HepG2 (cell line): ENCODE measurements around the gene C1QTNF12. TPM values are rescaled to one million over a fixed set of nuclear protein-coding genes. Genes with fewer than 3 reads are reported as not detected.

Source experiments
- AGO2 ChIP-seq: fragments of 200-400 bp; formaldehyde crosslinking; optimal IDR thresholded peaks from 2 replicates; pipeline ENCODE3; 2017; ENCODE audit warnings: mild to moderate bottlenecking, low read depth, low read length, moderate library complexity
- CSRNP1 ChIP-seq: sonication (generic); formaldehyde crosslinking; IDR thresholded peaks from 2 replicates; pipeline ENCODE4 v1.8.1; 2023; ENCODE audit warnings: mild to moderate bottlenecking, missing genetic modification reagents
- HDAC1 ChIP-seq: sonication (generic); formaldehyde crosslinking; IDR thresholded peaks from 2 replicates; pipeline ENCODE4 v1.5.1; 2020; ENCODE audit warnings: mild to moderate bottlenecking, missing genetic modification reagents
- HNRNPL ChIP-seq: fragments of 200-400 bp; formaldehyde crosslinking; IDR thresholded peaks from 2 replicates; pipeline ENCODE4 v1.6.1; 2017; ENCODE audit warnings: mild to moderate bottlenecking, low read depth, low read length
- HNRNPLL ChIP-seq: fragments of 200-400 bp; formaldehyde crosslinking; IDR thresholded peaks from 2 replicates; pipeline ENCODE4 v1.6.1; 2017; ENCODE audit warnings: mild to moderate bottlenecking, low read depth, low read length; ENCODE audit not compliant: poor library complexity, severe bottlenecking
- MYC ChIP-seq: sonication (generic); formaldehyde crosslinking; IDR thresholded peaks from 2 replicates; pipeline ENCODE4 v1.9.0; 2021; ENCODE audit warnings: missing genetic modification reagents, borderline replicate concordance
- RBFOX2 ChIP-seq: fragments of 200-400 bp; formaldehyde crosslinking; IDR thresholded peaks from 2 replicates; pipeline ENCODE4 v1.6.1; 2017; ENCODE audit warnings: low read depth, mild to moderate bottlenecking, low read length
- SMAD1 ChIP-seq: sonication (generic); formaldehyde crosslinking; IDR thresholded peaks from 2 replicates; pipeline ENCODE4 v1.4.0; 2020; ENCODE audit warnings: missing genetic modification reagents, low read depth, mild to moderate bottlenecking, borderline replicate concordance
- THRA ChIP-seq: sonication (generic); formaldehyde crosslinking; IDR thresholded peaks from 2 replicates; pipeline ENCODE4 v1.4.0; 2020; ENCODE audit warnings: missing genetic modification reagents, borderline replicate concordance
- ZFP36 ChIP-seq: fragments of 150-350 bp; IDR thresholded peaks from 2 replicates; pipeline ENCODE4 v1.6.1; 2018; ENCODE audit warnings: borderline replicate concordance, low read length, low read depth; ENCODE audit not compliant: partially characterized antibody
- ZIK1 ChIP-seq: sonication (generic); formaldehyde crosslinking; IDR thresholded peaks from 2 replicates; pipeline ENCODE4 v1.5.0; 2020; ENCODE audit warnings: mild to moderate bottlenecking, low read depth, missing genetic modification reagents, borderline replicate concordance
- ZNF205 ChIP-seq: IDR thresholded peaks from 2 replicates; pipeline ENCODE4 v1.6.1; 2018; ENCODE audit warnings: missing biosample characterization, missing genetic modification reagents
- ZNF737 ChIP-seq: sonication (generic); formaldehyde crosslinking; IDR thresholded peaks from 2 replicates; pipeline ENCODE4 v1.5.0; 2020; ENCODE audit warnings: missing genetic modification reagents, mild to moderate bottlenecking, borderline replicate concordance
- ZNF782 ChIP-seq: sonication (generic); formaldehyde crosslinking; IDR thresholded peaks from 2 replicates; pipeline ENCODE4 v1.4.0; 2020; ENCODE audit warnings: missing genetic modification reagents, mild to moderate bottlenecking, borderline replicate concordance
- polyA plus RNA-seq, 8 experiments: library from polyadenylated mRNA; depleted of rRNA in 3 of 8; stranded (reverse) in 7 of 8; unstranded in 1 of 8; fragments of >200 nt; fragmentation: Illumina TruSeq in 4 of 8; extraction: Trizol in 4 of 8; gene quantifications; 2 replicates each; pipeline versions ENCODE4 v1.2.1 to v1.2.3, GENCODE V29; 2011 to 2016; ENCODE audit warnings: low read depth in 4 of 8, missing spikeins in 1 of 8, mixed read lengths in 1 of 8; ENCODE audit not compliant: insufficient read depth in 1 of 8
- total RNA-seq, 5 experiments: library from RNA; depleted of rRNA; stranded (reverse); fragments of >200 nt; fragmentation: Illumina TruSeq; extraction: Trizol; gene quantifications; 2 replicates each; pipeline ENCODE4 v1.2.3, GENCODE V29; 2016; ENCODE audit warnings: low read depth in 1 of 5

The C1QTNF12 gene
- total and polyA plus RNA-seq, 2 of the 13 experiments (the other 11 are each of a cell fraction or from before 2014, with no cell fraction given): 0.18 to 0.64 TPM

GRCh38 chr1:1259119-1259488 lies 12.6 kb upstream of the C1QTNF12 start (continued):
- TF ChIP-seq ZIK1 (no peak), ZNF782 (CRISPR knock-in tag) (0 out of 2 replicates have a peak, but pooled peaks have one; percentile 28), AGO2 (peak; percentile 79), HNRNPL (peak; percentile 33; the same call in 1 of the 2 replicates), HNRNPLL (peak; percentile 21), HDAC1 (CRISPR knock-in tag) (no peak), THRA (CRISPR knock-in tag) (no peak), MYC (CRISPR knock-in tag) (no peak), SMAD1 (CRISPR knock-in tag) (no peak), ZNF205 (CRISPR knock-in tag) (no peak), ZFP36 (no peak), CSRNP1 (no peak), ZNF737 (no peak), RBFOX2 (peak; percentile 54)
